HCT116 (cell line): ENCODE results near the gene LRP1B. TPM values are rescaled to one million over a fixed set of nuclear protein-coding genes. Genes with fewer than 3 reads are reported as not detected.
A peak's percentile ranks its signal among the peaks of the same experiment; 100 is the strongest.

Source experiments
- ATAC-seq: fragments of 200-7000 bp; cut with Tn5 transposase; 2 replicates; pipeline ENCODE4 v1.9.1; 2020; ENCODE audit warnings: mild to moderate bottlenecking, moderate library complexity
- BruUV-seq: library from RNA; stranded (reverse); fragments of 400-500 nt; replicated peaks from 2 replicates; lab custom pipeline; 2021; lab: Mats Ljungman, UMichigan
- CTCF ChIA-PET: fragments of 300-600 bp; sonication (Branson Sonifier 250); formaldehyde crosslinking; loops from one replicate; lab custom pipeline; 2021; ENCODE audit warnings: antibody characterized with exemption; lab: Charles Lee
- POLR2A ChIA-PET: fragments of 300-600, 350-600 bp; sonication (Branson Sonifier 250); formaldehyde crosslinking; loops from one replicate; lab custom pipeline; 2021; ENCODE audit warnings: antibody characterized with exemption; lab: Charles Lee
- RAD21 ChIA-PET, 2 experiments: fragments of 300-600 bp; sonication (Branson Sonifier 250); formaldehyde crosslinking; loops; one replicate each; lab custom pipeline; 2023; ENCODE audit warnings: low total read pairs in 2 of 2; ENCODE audit not compliant: uncharacterized antibody in 2 of 2, unreplicated experiment in 2 of 2, low non-redundant PET in 1 of 2; lab: Charles Lee
- DNase-seq: peaks from one replicate; pipeline ENCODE4 v3.0.0-alpha.2; 2010; ENCODE audit warnings: low read depth, low spot score
- H2AFZ ChIP-seq: fragments of 200-600 bp; shearing (Covaris generic), sonication (generic); 2 replicates; pipeline ENCODE4 v1.6.1; 2017; ENCODE audit warnings: low read depth, mixed run types, mixed read lengths, antibody characterized with exemption, low read length; ENCODE audit not compliant: poor library complexity, severe bottlenecking
- H3K27ac ChIP-seq: 2 replicates; pipeline ENCODE4 v1.5.1; 2012; ENCODE audit warnings: low read depth, low read length
- H3K27me3 ChIP-seq: fragments of 200-600 bp; sonication (generic); 2 replicates; pipeline ENCODE4 v1.6.1; 2016; ENCODE audit warnings: mixed run types, low read length, mixed read lengths; ENCODE audit not compliant: insufficient read depth
- H3K36me3 ChIP-seq, 2 experiments: fragments of 200-500 bp in 1 of 2; fragments of 200-600 bp in 1 of 2; sonication (Bioruptor generic) in 1 of 2; sonication (generic) in 1 of 2; 2 replicates each; pipeline versions ENCODE4 v1.5.1 to v1.6.1; 2014 to 2016; ENCODE audit warnings: low read length in 2 of 2, inconsistent platforms in 1 of 2, mixed read lengths in 1 of 2, mixed run types in 1 of 2; ENCODE audit not compliant: insufficient read depth in 2 of 2, control insufficient read depth in 1 of 2
- H3K4me1 ChIP-seq, 2 experiments: fragments of 200-600 bp in 1 of 2; sonication (generic) in 1 of 2; 2 replicates each; pipeline versions ENCODE4 v1.5.1 to v1.6.1; 2012 to 2017; ENCODE audit warnings: low read length in 2 of 2, inconsistent platforms in 1 of 2, mild to moderate bottlenecking in 1 of 2, mixed read lengths in 1 of 2, mixed run types in 1 of 2, moderate library complexity in 1 of 2; ENCODE audit not compliant: insufficient read depth in 2 of 2, control insufficient read depth in 1 of 2
- H3K4me2 ChIP-seq: fragments of 200-600 bp; sonication (generic); 2 replicates; pipeline ENCODE4 v1.6.1; 2017; ENCODE audit warnings: mixed run types, low read length, mixed read lengths
- H3K4me3 ChIP-seq, 2 experiments: fragments of 200-600 bp in 1 of 2; sonication (generic) in 1 of 2; replicated peaks in 1 of 2; 2 replicates each; pipeline ENCODE4 v1.5.1; 2011 to 2016; ENCODE audit warnings: low read length in 2 of 2, control low read depth in 1 of 2, low read depth in 1 of 2, mild to moderate bottlenecking in 1 of 2, mixed read lengths in 1 of 2, mixed run types in 1 of 2
- H3K79me2 ChIP-seq: fragments of 200-600 bp; sonication (generic); 2 replicates; pipeline ENCODE4 v1.6.1; 2017; ENCODE audit warnings: mild to moderate bottlenecking, mixed run types, low read length, moderate library complexity, mixed read lengths; ENCODE audit not compliant: insufficient read depth
- H3K9ac ChIP-seq: fragments of 200-600 bp; sonication (generic); 2 replicates; pipeline ENCODE4 v1.6.1; 2016; ENCODE audit warnings: low read length, mixed read lengths
- H3K9me2 ChIP-seq: fragments of 200-600 bp; sonication (generic), shearing (Covaris generic); 2 replicates; pipeline ENCODE4 v1.6.1; 2017; ENCODE audit warnings: mixed run types, mild to moderate bottlenecking, moderate library complexity; ENCODE audit not compliant: insufficient read depth
- H3K9me3 ChIP-seq, 2 experiments: fragments of 200-500 bp in 1 of 2; fragments of 200-600 bp in 1 of 2; sonication (Bioruptor generic) in 1 of 2; sonication (generic) in 1 of 2; 2 replicates each; pipeline ENCODE4 v1.6.1; 2014 to 2017; ENCODE audit warnings: low read length in 2 of 2, mixed read lengths in 2 of 2, inconsistent platforms in 1 of 2, low read depth in 1 of 2, mild to moderate bottlenecking in 1 of 2, mixed run types in 1 of 2, moderate library complexity in 1 of 2; ENCODE audit not compliant: control insufficient read depth in 1 of 2, insufficient read depth in 1 of 2
- H4K20me1 ChIP-seq: fragments of 200-600 bp; sonication (generic), shearing (Covaris generic); 2 replicates; pipeline ENCODE4 v1.6.1; 2017; ENCODE audit warnings: mixed run types, mild to moderate bottlenecking, moderate library complexity; ENCODE audit not compliant: insufficient read depth
- EZH2phosphoT487 ChIP-seq: fragments of 200-600 bp; IDR thresholded peaks from 2 replicates; pipeline ENCODE4 v1.6.1; 2018; ENCODE audit warnings: antibody characterized with exemption, borderline replicate concordance
- FOSL1 ChIP-seq: IDR thresholded peaks from 2 replicates; pipeline ENCODE4 v1.6.1; 2012; ENCODE audit warnings: low read depth
- POLR2A ChIP-seq: IDR thresholded peaks from 2 replicates; pipeline ENCODE4 v1.7.0; 2011; ENCODE audit warnings: borderline replicate concordance; ENCODE audit not compliant: insufficient read depth, insufficient read length; ENCODE audit errors: extremely low read depth
- ZNF274 ChIP-seq: fragments of 200-500 bp; sonication (Bioruptor generic); IDR thresholded peaks from 2 replicates; pipeline ENCODE4 v1.6.1; 2014; ENCODE audit warnings: mild to moderate bottlenecking, low read depth, low read length, inconsistent platforms
- intact Hi-C: fragments of 100-400 bp; cut with micrococcal nuclease; formaldehyde crosslinking; loops from 2 replicates; pipeline ENCODE4 v1.10.0; 2022
- total RNA-seq: library from RNA; stranded (reverse); gene quantifications from one replicate; pipeline ENCODE4 v1.2.1, GENCODE V29; 2021; ENCODE audit not compliant: unreplicated experiment
- TF ChIP-seq, protein P1 (sequence below): IDR thresholded peaks from 2 replicates; pipeline ENCODE4 v1.6.1; 2012

LRP1B gene
- total RNA-seq, 1 experiment from 2014 or later, result 0.34 TPM

DNA sequence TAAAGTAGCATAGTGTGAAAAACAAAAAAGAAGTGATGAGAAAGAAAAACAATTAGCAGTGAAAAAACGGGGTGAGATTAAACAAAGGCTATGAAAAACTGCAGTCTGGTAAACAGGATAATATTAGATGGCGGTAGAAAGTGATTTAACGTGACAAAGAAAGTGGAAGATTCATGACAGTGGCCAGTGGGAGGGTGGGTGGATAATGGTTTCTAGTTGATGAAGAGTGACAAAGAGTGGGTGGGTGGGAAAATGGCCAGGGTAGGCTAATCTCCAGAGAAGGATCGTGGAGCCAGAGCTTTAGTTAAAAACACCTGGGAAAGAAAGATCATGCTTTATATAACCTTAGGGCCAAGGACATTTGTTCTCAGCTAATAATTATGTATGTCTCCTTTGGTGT lies 1667.8 kb downstream of the LRP1B start:
- H3K9ac ChIP-seq, result no peak overlapping the region
- no peak for DNase-seq
- no peak for TF ChIP-seq ZNF274
- no peak for ATAC-seq
- no peaks in the 10 kb centered on the region for H3K79me2 ChIP-seq
- H3K4me2 ChIP-seq, result no peak overlapping the region
- H2AFZ ChIP-seq, result no peak overlapping the region
- no peak overlapping the region for H3K4me3 ChIP-seq
- CTCF ChIA-PET, result no interaction called here
- intact Hi-C loops, result no loop called here
- no peaks in the 10 kb centered on the region for H3K27me3 ChIP-seq
- RAD21 ChIA-PET, result interaction anchor here in 1 of 2 experiments (0.6 kb wide), 1 partner anchor 149 kb away, joined by 3 read pairs; no protein-coding TSS in a partner anchor
- no peaks in the 10 kb centered on the region for H3K9me2 ChIP-seq
- H3K4me1 ChIP-seq, result no peaks in the 10 kb centered on the region
- H4K20me1 ChIP-seq, result no peaks in the 10 kb centered on the region
- H3K36me3 ChIP-seq, result no peaks in the 10 kb centered on the region
- no peaks in the 10 kb centered on the region for H3K9me3 ChIP-seq
- no peak overlapping the region for H3K27ac ChIP-seq
- no TSS peak for BruUV-seq
- POLR2A ChIA-PET, result no interaction called here

DNA sequence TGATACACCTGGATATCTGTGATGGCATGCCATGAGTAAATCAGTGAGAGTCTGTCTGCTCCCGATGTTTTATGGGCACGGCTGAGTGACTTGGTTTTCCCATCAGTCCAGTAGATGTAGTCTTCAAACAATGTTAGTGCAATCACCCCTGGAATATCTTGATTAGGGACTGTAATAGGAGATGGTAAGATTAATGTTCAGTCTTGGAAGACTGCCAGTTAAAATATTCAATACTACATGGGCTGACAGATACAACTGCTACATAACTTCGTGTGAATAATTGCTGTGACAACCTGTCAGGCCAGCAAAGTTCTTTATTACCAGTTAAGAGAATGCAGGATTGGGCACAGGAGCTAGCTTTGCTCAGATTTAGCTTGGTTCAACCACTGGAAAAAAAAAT lies 1673.3 kb downstream of the LRP1B start:
- H3K4me3 ChIP-seq, result no peak overlapping the region
- ChIA-PET RAD21 (no interaction called here), POLR2A (no interaction called here), CTCF (no interaction called here)
- no peaks in the 10 kb centered on the region for H3K27me3 ChIP-seq
- H3K4me2 ChIP-seq, result no peak overlapping the region
- intact Hi-C loops, result no loop called here
- no peak for ATAC-seq
- no TSS peak for BruUV-seq
- no peaks in the 10 kb centered on the region for H4K20me1 ChIP-seq
- no peaks in the 10 kb centered on the region for H3K36me3 ChIP-seq
- peak overlapping the region; percentile 63 for H2AFZ ChIP-seq
- no peaks in the 10 kb centered on the region for H3K79me2 ChIP-seq
- H3K27ac ChIP-seq, result no peak overlapping the region
- H3K4me1 ChIP-seq, result peaks cover 0 to 9% of the 10 kb centered on the region in 2 experiments; a peak in 3 of 4 replicates
- no peaks in the 10 kb centered on the region for H3K9me2 ChIP-seq
- no peak overlapping the region for H3K9ac ChIP-seq
- no peak for DNase-seq
- TF ChIP-seq FOSL1 (no peak), EZH2phosphoT487 (no peak), POLR2A (no peak)
- TF ChIP-seq, protein P1, sequence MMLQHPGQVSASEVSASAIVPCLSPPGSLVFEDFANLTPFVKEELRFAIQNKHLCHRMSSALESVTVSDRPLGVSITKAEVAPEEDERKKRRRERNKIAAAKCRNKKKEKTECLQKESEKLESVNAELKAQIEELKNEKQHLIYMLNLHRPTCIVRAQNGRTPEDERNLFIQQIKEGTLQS, result no peak
- no peaks in the 10 kb centered on the region for H3K9me3 ChIP-seq
